H1 (cell line): ENCODE data around the gene MPZ. TPM values are rescaled to one million over a fixed set of nuclear protein-coding genes. Genes with fewer than 3 reads are reported as not detected.

Experiments
- CTCF ChIA-PET: fragments of 300-600 bp; sonication (Branson Sonifier 250); formaldehyde crosslinking; loops from one replicate; lab custom pipeline; 2021; ENCODE audit not compliant: partially characterized antibody; lab: Charles Lee
- POLR2A ChIA-PET: fragments of 300-600 bp; sonication (Branson Sonifier 250); formaldehyde crosslinking; loops from one replicate; lab custom pipeline; 2021; ENCODE audit warnings: inconsistent platforms; ENCODE audit not compliant: partially characterized antibody; lab: Charles Lee
- DNase-seq, 2 experiments: peaks; one replicate each; pipeline versions ENCODE4 v3.0.0 to v3.0.0-alpha.2; 2010 to 2022; ENCODE audit warnings: low spot score in 2 of 2, low read depth in 1 of 2, mixed read lengths in 1 of 2
- FAIRE-seq: peaks from 2 replicates; lab custom pipeline; 2011; peaks lifted over from hg19 to GRCh38; lab: Jason Lieb, UNC
- H2AFZ ChIP-seq: 2 replicates; pipeline ENCODE4 v1.8.1; 2012; ENCODE audit warnings: low read length, inconsistent platforms
- H2AK5ac ChIP-seq: 2 replicates; pipeline ENCODE4 v1.6.1; 2013; ENCODE audit warnings: low read depth, low read length
- H2BK120ac ChIP-seq: replicated peaks from 2 replicates; pipeline ENCODE3; 2013; ENCODE audit warnings: low read depth, low read length, inconsistent platforms
- H2BK12ac ChIP-seq: 2 replicates; pipeline ENCODE4 v1.6.1; 2013; ENCODE audit warnings: low read depth, low read length
- H2BK15ac ChIP-seq: 2 replicates; pipeline ENCODE4 v1.6.1; 2013; ENCODE audit warnings: low read length
- H2BK20ac ChIP-seq: 2 replicates; pipeline ENCODE4 v1.6.1; 2013; ENCODE audit warnings: low read length
- H2BK5ac ChIP-seq: 2 replicates; pipeline ENCODE4 v1.6.1; 2013; ENCODE audit warnings: low read depth, low read length
- H3K14ac ChIP-seq: 2 replicates; pipeline ENCODE4 v1.6.1; 2013; ENCODE audit warnings: inconsistent platforms; ENCODE audit not compliant: insufficient read length
- H3K18ac ChIP-seq: 2 replicates; pipeline ENCODE4 v1.6.1; 2013; ENCODE audit warnings: low read length; ENCODE audit errors: extremely low read depth
- H3K23ac ChIP-seq: 2 replicates; pipeline ENCODE4 v1.6.1; 2013; ENCODE audit warnings: inconsistent platforms; ENCODE audit not compliant: insufficient read length
- H3K23me2 ChIP-seq: 2 replicates; pipeline ENCODE4 v1.6.1; 2013; ENCODE audit warnings: low read depth, low read length
- H3K27ac ChIP-seq: 2 replicates; pipeline ENCODE4 v1.6.1; 2011; ENCODE audit warnings: low read depth, low read length, inconsistent platforms
- H3K27me3 ChIP-seq, 4 experiments: replicated peaks in 1 of 4; 1 replicate in 1 of 4; 2 replicates in 3 of 4; pipeline versions ENCODE4 v1.6.1 to v1.8.1; 2011 to 2013; ENCODE audit warnings: low read length in 3 of 4, mild to moderate bottlenecking in 3 of 4, inconsistent platforms in 2 of 4, mixed read lengths in 2 of 4, moderate library complexity in 1 of 4; ENCODE audit not compliant: control insufficient read depth in 3 of 4, insufficient read depth in 3 of 4; ENCODE audit errors: extremely low read depth in 1 of 4
- H3K36me3 ChIP-seq, 4 experiments: 2 replicates each; pipeline versions ENCODE4 v1.6.1 to v1.8.1; 2011 to 2013; ENCODE audit warnings: mild to moderate bottlenecking in 4 of 4, low read length in 3 of 4, moderate library complexity in 2 of 4, control low read depth in 1 of 4, inconsistent platforms in 1 of 4; ENCODE audit not compliant: insufficient read depth in 4 of 4, control insufficient read depth in 2 of 4
- H3K4ac ChIP-seq: replicated peaks from 2 replicates; pipeline ENCODE3; 2013; ENCODE audit warnings: low read length, low read depth, mixed read lengths, inconsistent platforms; ENCODE audit not compliant: insufficient read length
- H3K4me1 ChIP-seq, 4 experiments: replicated peaks in 1 of 4; 1 replicate in 1 of 4; 2 replicates in 3 of 4; pipeline versions ENCODE4 v1.6.1 to v1.8.1; 2011 to 2013; ENCODE audit warnings: low read length in 3 of 4, inconsistent platforms in 2 of 4, mixed read lengths in 1 of 4; ENCODE audit not compliant: insufficient read depth in 4 of 4, control insufficient read depth in 3 of 4
- H3K4me2 ChIP-seq, 2 experiments: 2 replicates each; pipeline versions ENCODE4 v1.6.1 to v1.8.1; 2011 to 2013; ENCODE audit warnings: low read depth in 2 of 2, low read length in 2 of 2, control low read depth in 1 of 2, inconsistent platforms in 1 of 2, mild to moderate bottlenecking in 1 of 2; ENCODE audit not compliant: insufficient read depth in 1 of 2
- H3K4me3 ChIP-seq, 4 experiments: fragments of 200-600, 300-600 bp in 1 of 4; sonication (generic), shearing (Covaris generic), sonication (Bioruptor Twin) in 1 of 4; 2 replicates each; pipeline versions ENCODE4 v1.5.1 to v1.8.1; 2011 to 2016; ENCODE audit warnings: low read length in 4 of 4, low read depth in 3 of 4, control low read depth in 2 of 4, inconsistent platforms in 2 of 4, mild to moderate bottlenecking in 2 of 4, mixed read lengths in 1 of 4, moderate library complexity in 1 of 4; ENCODE audit not compliant: insufficient read depth in 2 of 4; ENCODE audit errors: extremely low read depth in 1 of 4
- H3K56ac ChIP-seq: replicated peaks from 2 replicates; pipeline ENCODE3; 2013; ENCODE audit warnings: low read depth, mild to moderate bottlenecking, mixed read lengths, low read length, inconsistent platforms; ENCODE audit not compliant: insufficient read length
- H3K79me1 ChIP-seq: 2 replicates; pipeline ENCODE4 v1.6.1; 2013; ENCODE audit warnings: low read depth, low read length, control low read depth
- H3K79me2 ChIP-seq, 2 experiments: 2 replicates each; pipeline versions ENCODE4 v1.6.1 to v1.8.1; 2012 to 2013; ENCODE audit warnings: low read length in 2 of 2, mild to moderate bottlenecking in 2 of 2, inconsistent platforms in 1 of 2; ENCODE audit not compliant: insufficient read depth in 2 of 2, control insufficient read depth in 1 of 2
- H3K9ac ChIP-seq, 4 experiments: replicated peaks in 1 of 4; 1 replicate in 1 of 4; 2 replicates in 3 of 4; pipeline versions ENCODE4 v1.6.1 to v1.8.1; 2011 to 2013; ENCODE audit warnings: low read depth in 3 of 4, low read length in 3 of 4, control low read depth in 2 of 4, mild to moderate bottlenecking in 2 of 4, moderate library complexity in 2 of 4, inconsistent platforms in 1 of 4; ENCODE audit errors: extremely low read depth in 1 of 4
- H3K9me3 ChIP-seq, 2 experiments: 2 replicates each; pipeline versions ENCODE4 v1.6.1 to v1.8.1; 2012 to 2013; ENCODE audit warnings: mild to moderate bottlenecking in 2 of 2, moderate library complexity in 2 of 2, control low read depth in 1 of 2, inconsistent platforms in 1 of 2, low read depth in 1 of 2, low read length in 1 of 2, mixed read lengths in 1 of 2; ENCODE audit not compliant: insufficient read depth in 2 of 2
- H4K20me1 ChIP-seq, 2 experiments: replicated peaks in 1 of 2; 2 replicates each; pipeline versions ENCODE3 to v1.8.1; 2011 to 2013; ENCODE audit warnings: inconsistent platforms in 2 of 2, low read length in 2 of 2, mild to moderate bottlenecking in 1 of 2; ENCODE audit not compliant: insufficient read depth in 2 of 2, control insufficient read depth in 1 of 2
- H4K5ac ChIP-seq: 2 replicates; pipeline ENCODE4 v1.6.1; 2013; ENCODE audit warnings: low read length, low read depth, mixed read lengths, inconsistent platforms; ENCODE audit not compliant: insufficient read length
- H4K8ac ChIP-seq: 2 replicates; pipeline ENCODE4 v1.8.0; 2013; ENCODE audit warnings: mild to moderate bottlenecking, moderate library complexity, low read length, inconsistent platforms; ENCODE audit not compliant: insufficient read depth; ENCODE audit errors: extremely low read depth
- H4K91ac ChIP-seq: replicated peaks from 2 replicates; pipeline ENCODE3; 2013; ENCODE audit warnings: low read length, mixed read lengths, inconsistent platforms; ENCODE audit not compliant: insufficient read length
- ASH2L ChIP-seq: fragments of 200-600, 300-600 bp; sonication (generic); IDR thresholded peaks from one replicate; pipeline ENCODE4 v1.7.1; 2017; ENCODE audit warnings: low read length
- ATF3 ChIP-seq: IDR thresholded peaks from 2 replicates; pipeline ENCODE4 v1.6.1; 2011; ENCODE audit warnings: low read depth, mild to moderate bottlenecking, low read length; ENCODE audit not compliant: insufficient read depth
- EGR1 ChIP-seq: IDR thresholded peaks from 2 replicates; pipeline ENCODE4 v1.6.1; 2011; ENCODE audit warnings: low read depth, low read length, borderline replicate concordance
- HDAC6 ChIP-seq: IDR thresholded peaks from one replicate; pipeline ENCODE4 v1.7.1; 2012; ENCODE audit warnings: low read depth, mild to moderate bottlenecking, inconsistent platforms, low read length, moderate library complexity
- KDM4A ChIP-seq: IDR thresholded peaks from one replicate; pipeline ENCODE4 v1.7.1; 2012; ENCODE audit warnings: low read depth, mild to moderate bottlenecking, moderate library complexity, low read length, inconsistent platforms; ENCODE audit not compliant: severe bottlenecking
- POLR2A ChIP-seq, 2 experiments: IDR thresholded peaks; 1 replicate in 1 of 2; 2 replicates in 1 of 2; pipeline ENCODE4 v1.6.1; 2011; ENCODE audit warnings: low read depth in 2 of 2, low read length in 2 of 2, mild to moderate bottlenecking in 2 of 2; ENCODE audit errors: control extremely low read depth in 1 of 2
- SAP30 ChIP-seq: fragments of 300-600 bp; sonication (generic); IDR thresholded peaks from 2 replicates; pipeline ENCODE4 v1.7.1; 2012; ENCODE audit warnings: low read length, moderate library complexity, mild to moderate bottlenecking, inconsistent platforms; ENCODE audit not compliant: insufficient read depth, insufficient replicate concordance
- SIN3A ChIP-seq, 2 experiments: IDR thresholded peaks in 1 of 2; conservative IDR thresholded peaks in 1 of 2; 2 replicates each; pipeline ENCODE4 v1.6.1; 2011 to 2012; ENCODE audit warnings: low read length in 2 of 2, improper control_type of control experiment in 1 of 2, low read depth in 1 of 2, mild to moderate bottlenecking in 1 of 2
- SP4 ChIP-seq: IDR thresholded peaks from 2 replicates; pipeline ENCODE4 v1.6.1; 2012; ENCODE audit warnings: low read length, inconsistent platforms
- TAF1 ChIP-seq: IDR thresholded peaks from 2 replicates; pipeline ENCODE4 v1.6.1; 2011; ENCODE audit warnings: mild to moderate bottlenecking, low read depth, low read length
- TBP ChIP-seq: IDR thresholded peaks from 2 replicates; pipeline ENCODE4 v1.6.1; 2011; ENCODE audit warnings: low read depth, low read length, improper control_type of control experiment
- WGBS, 2 experiments: shearing (Covaris generic) in 1 of 2; methylation state at CpG; one replicate each; pipeline versions ENCODE4 v1.1.6 to v1.1.7; 2013 to 2015; ENCODE audit warnings: low lambda C conversion rate in 2 of 2, mixed read lengths in 2 of 2, inconsistent platforms in 1 of 2, low coverage in 1 of 2, missing lambda C conversion rate in 1 of 2; ENCODE audit not compliant: insufficient replicate concordance in 2 of 2, insufficient coverage in 1 of 2, insufficient read length in 1 of 2; ENCODE audit errors: extremely low coverage in 1 of 2, missing lambda C conversion rate in 1 of 2; 5-methylcytosine and 5-hydroxymethylcytosine counted together
- polyA plus RNA-seq, 7 experiments: library from polyadenylated mRNA; depleted of rRNA in 3 of 7; stranded (reverse) in 5 of 7; unstranded in 2 of 7; fragments of >200 nt in 5 of 7; fragments of 200-250 nt in 2 of 7; gene quantifications; 1 replicate in 5 of 7; 2 replicates in 1 of 7; 4 replicates in 1 of 7; pipeline versions ENCODE4 v1.2.1 to v1.2.3, GENCODE V29; 2011 to 2013; ENCODE audit warnings: missing spikeins in 2 of 7, mixed read lengths in 2 of 7
- total RNA-seq: library from RNA; stranded (reverse); fragmentation: NEBNext Ultra II Directional; extraction: Animal tissue kit (Norgen Biotek cat#: 25700); gene quantifications from 2 replicates; pipeline ENCODE4 v1.2.1, GENCODE V29; 2021

MPZ gene
- total and polyA plus RNA-seq, 2 of the 8 experiments (the other 6 are each of a cell fraction or from before 2014, with no cell fraction given): 4.1 to 5.1 TPM

- Histone ChIP-seq H3K9me3 (no peaks in the 10 kb centered on the region), H3K4me2 (peak overlapping the region; percentile 95 to 96), H2BK12ac (0 out of 2 replicates have a peak overlapping the region, but pooled peaks have one; percentile 30), H3K9ac (peak overlapping the region in 2 of 4 experiments; percentile 44 to 45; a peak in 2 of 7 replicates), H3K23me2 (peaks cover 5% of the 10 kb centered on the region; the same call in 1 of the 2 replicates), H3K79me1 (0 out of 2 replicates have a peak, but pooled peaks cover 3% of the 10 kb centered on the region), H2AFZ (peak overlapping the region; percentile 67), H3K27ac (no peak overlapping the region), H3K18ac (no peak overlapping the region; the same call in none of the 2 replicates), H3K79me2 (peaks cover 0 to 8% of the 10 kb centered on the region in 2 experiments; a peak in 1 of 4 replicates), H3K56ac (no peak overlapping the region), H2BK120ac (no peak overlapping the region), H4K8ac (no peak overlapping the region), H4K5ac (peak overlapping the region; percentile 38), H2BK20ac (no peak overlapping the region), H3K14ac (no peak overlapping the region), H2AK5ac (no peak overlapping the region), H3K4ac (no peak overlapping the region), H3K27me3 (no peaks in the 10 kb centered on the region), H3K4me3 (peak overlapping the region; percentile 70 to 87 (median 79)), H3K36me3 (no peaks in the 10 kb centered on the region), H4K20me1 (no peaks in the 10 kb centered on the region), H2BK5ac (peak overlapping the region; percentile 27), H3K23ac (no peak overlapping the region), H4K91ac (no peak overlapping the region), H3K4me1 (peaks cover 0 to 16% (median 9%) of the 10 kb centered on the region in 4 experiments; a peak in 6 of 7 replicates), H2BK15ac (0 out of 2 replicates have a peak overlapping the region, but pooled peaks have one; percentile 1)
- POLR2A ChIA-PET: interaction anchor here (0.8 to 1.9 kb wide), 9 partner anchors 8 to 109 kb away, joined by 3 to 12 read pairs (median 3); partner anchors contain the start of genes NDUFS2, PCP4L1 and SDHC
- FAIRE-seq (peak; percentile 84), DNase-seq (peak; percentile 96 to 97)
- CTCF ChIA-PET: interaction anchor here (0.7 to 12.1 kb wide), 22 partner anchors 13 to 131 kb away, joined by 3 to 201 read pairs (median 4); partner anchors contain the start of genes ADAMTS4, APOA2, FCER1G and PCP4L1
- 2% methylated on average over 14 of the region's 31 CpGs; no CpG with 5 or more reads in 1 of the 2 experiments for WGBS, 2 experiments
- TF ChIP-seq TAF1: peak; percentile 48; the same call in 1 of the 2 replicates
- TF ChIP-seq EGR1: no peak
- peak in 1 of 2 experiments; percentile 55; a peak in 1 of 3 replicates for TF ChIP-seq POLR2A (IDR thresholded peaks at IDR 0.05; ENCODE audit: control extremely low read depth in 1 of 2, low read depth in 2 of 2, low read length in 2 of 2)
- no peak for TF ChIP-seq ATF3
- TF ChIP-seq SIN3A (conservative IDR thresholded peaks at IDR 0.05 in 1 of 2, IDR thresholded peaks at IDR 0.05 in 1 of 2; ENCODE audit: low read depth in 1 of 2, low read length in 2 of 2): peak; percentile 35 to 80; a peak in 2 of 4 replicates
- peak; percentile 57; the same call in 1 of the 2 replicates for TF ChIP-seq SP4
- peak; percentile 93 for TF ChIP-seq ASH2L
- no peak for TF ChIP-seq HDAC6
- peak; percentile 64 for TF ChIP-seq SAP30
- no peak; the same call in 1 of the 2 replicates for TF ChIP-seq TBP
- peak; percentile 78 for TF ChIP-seq KDM4A
These were observed 3.8 kb downstream of the MPZ start for GRCh38 chr1:161305867-161306519.
